Caco-2 (cell line): ENCODE measurements around the gene BLVRB. TPM values are rescaled to one million over a fixed set of nuclear protein-coding genes. Genes with fewer than 3 reads are reported as not detected.

Experiments used
- BruUV-seq: library from RNA; stranded (reverse); fragments of 400-500 nt; replicated peaks from 2 replicates; lab custom pipeline; 2021; lab: Mats Ljungman, UMichigan
- CTCF ChIA-PET: fragments of 300-600 bp; sonication (Branson Sonifier 250); formaldehyde crosslinking; loops from one replicate; lab custom pipeline; 2022; ENCODE audit warnings: antibody characterized with exemption; lab: Charles Lee
- POLR2A ChIA-PET: fragments of 300-600 bp; sonication (Branson Sonifier 250); formaldehyde crosslinking; loops from one replicate; lab custom pipeline; 2022; ENCODE audit warnings: antibody characterized with exemption; lab: Charles Lee
- DNase-seq, 2 experiments: peaks; one replicate each; pipeline versions ENCODE4 v3.0.0 to v3.0.0-alpha.2; 2020 to 2022
- H3K27me3 ChIP-seq: replicated peaks from 2 replicates; pipeline ENCODE4 v1.6.0; 2011; ENCODE audit warnings: low read length; ENCODE audit not compliant: control insufficient read depth, insufficient read depth
- H3K36me3 ChIP-seq: 2 replicates; pipeline ENCODE4 v1.5.1; 2011; ENCODE audit warnings: low read length; ENCODE audit not compliant: control insufficient read depth, insufficient read depth
- H3K4me1 ChIP-seq: fragments of 250-450 bp; sonication (Bioruptor Pico); 2 replicates; pipeline ENCODE4 v1.5.1; 2020; ENCODE audit warnings: mild to moderate bottlenecking
- H3K4me3 ChIP-seq: 2 replicates; pipeline ENCODE4 v1.5.1; 2011; ENCODE audit warnings: low read depth, mild to moderate bottlenecking, control low read depth, low read length
- H3K9me3 ChIP-seq: fragments of 250-450 bp; sonication (Bioruptor Pico); 2 replicates; pipeline ENCODE4 v1.5.1; 2020; ENCODE audit warnings: mild to moderate bottlenecking, moderate library complexity
- H3K27ac Mint-ChIP-seq: one replicate; pipeline ENCODE4 v1.8.0; 2022; ENCODE audit warnings: mixed read lengths; ENCODE audit not compliant: unreplicated experiment
- H3K27me3 Mint-ChIP-seq: one replicate; pipeline ENCODE4 v1.8.0; 2022; ENCODE audit warnings: mixed read lengths; ENCODE audit not compliant: insufficient read depth, unreplicated experiment
- H3K36me3 Mint-ChIP-seq: one replicate; pipeline ENCODE4 v1.8.0; 2022; ENCODE audit warnings: mild to moderate bottlenecking, mixed read lengths; ENCODE audit not compliant: insufficient read depth, unreplicated experiment
- H3K4me1 Mint-ChIP-seq: one replicate; pipeline ENCODE4 v1.8.0; 2022; ENCODE audit warnings: low read depth, mixed read lengths; ENCODE audit not compliant: unreplicated experiment
- H3K4me3 Mint-ChIP-seq: one replicate; pipeline ENCODE4 v1.8.0; 2022; ENCODE audit warnings: mild to moderate bottlenecking, moderate library complexity, mixed read lengths; ENCODE audit not compliant: unreplicated experiment
- H3K9me3 Mint-ChIP-seq: one replicate; pipeline ENCODE4 v1.8.0; 2022; ENCODE audit warnings: mixed read lengths; ENCODE audit not compliant: unreplicated experiment
- CTCF ChIP-seq, 2 experiments: fragments of 200-600 bp in 1 of 2; IDR thresholded peaks; 1 replicate in 1 of 2; 2 replicates in 1 of 2; pipeline versions ENCODE4 v1.5.1 to v1.8.0; 2011 to 2022; ENCODE audit warnings: antibody characterized with exemption in 1 of 2, control low read depth in 1 of 2, inconsistent platforms in 1 of 2, low read depth in 1 of 2, low read length in 1 of 2, mild to moderate bottlenecking in 1 of 2, moderate library complexity in 1 of 2; ENCODE audit not compliant: insufficient read depth in 1 of 2, severe bottlenecking in 1 of 2, unreplicated experiment in 1 of 2
- intact Hi-C: fragments of 100-400 bp; cut with micrococcal nuclease; formaldehyde crosslinking; loops from one replicate; pipeline ENCODE4 v1.10.0; 2022; ENCODE audit not compliant: unreplicated experiment
- total RNA-seq: library from RNA; stranded (reverse); gene quantifications from 2 replicates; pipeline ENCODE4 v1.2.3, GENCODE V29; 2022

The BLVRB gene
- total RNA-seq, 1 experiment from 2014 or later = 101 TPM

GRCh38 chr19:40453151-40453735 is 12.3 kb downstream of the BLVRB start:
- no TSS peak for BruUV-seq
- Histone ChIP-seq H3K4me3 (no peak overlapping the region), H3K4me1 (peaks cover 18% of the 10 kb centered on the region), H3K36me3 (peaks cover 3% of the 10 kb centered on the region), H3K27me3 (no peaks in the 10 kb centered on the region), H3K9me3 (no peaks in the 10 kb centered on the region)
- H3K9me3 Mint-ChIP-seq = no peaks in the 10 kb centered on the region
- H3K4me3 Mint-ChIP-seq = peak overlapping the region; percentile 55
- ChIA-PET POLR2A (interaction anchor here (0.5 to 2.1 kb wide), 12 partner anchors 8 to 343 kb away, joined by 3 to 26 read pairs (median 8); partner anchors contain the start of genes BLVRB, SERTAD1, SERTAD3 and SPTBN4), CTCF (interaction anchor here (0.6 to 2.7 kb wide), 10 partner anchors 10 to 150 kb away, joined by 3 to 34 read pairs (median 8); partner anchors contain the start of genes BLVRB, PRX and SERTAD1)
- intact Hi-C loops = loop anchor here (1.0 kb wide), 1 partner anchor 11 kb away; no protein-coding TSS in a partner anchor
- no peaks in the 10 kb centered on the region for H3K27me3 Mint-ChIP-seq
- H3K4me1 Mint-ChIP-seq = peaks cover 17% of the 10 kb centered on the region
- TF ChIP-seq CTCF (IDR thresholded peaks at IDR 0.05; ENCODE audit: insufficient read depth in 1 of 2, low read depth in 1 of 2, low read length in 1 of 2, severe bottlenecking in 1 of 2, unreplicated experiment in 1 of 2) = no peak
- H3K27ac Mint-ChIP-seq = peak overlapping the region; percentile 84
- peaks cover 39% of the 10 kb centered on the region for H3K36me3 Mint-ChIP-seq
- peak; percentile 69 to 77 for DNase-seq

GRCh38 chr19:40452016-40452415 is 13.5 kb downstream of the BLVRB start:
- peaks cover 6% of the 10 kb centered on the region for H3K36me3 ChIP-seq
- no peak overlapping the region for H3K4me3 ChIP-seq
- no peak for DNase-seq
- H3K9me3 Mint-ChIP-seq = no peaks in the 10 kb centered on the region
- intact Hi-C loops = no loop called here
- no peak for TF ChIP-seq CTCF (IDR thresholded peaks at IDR 0.05; ENCODE audit: insufficient read depth in 1 of 2, low read depth in 1 of 2, low read length in 1 of 2, severe bottlenecking in 1 of 2, unreplicated experiment in 1 of 2)
- no peak overlapping the region for H3K4me3 Mint-ChIP-seq
- ChIA-PET POLR2A (interaction anchor here (2.1 kb wide), 1 partner anchor 12 kb away, joined by 26 read pairs; no protein-coding TSS in a partner anchor), CTCF (interaction anchor here (0.6 to 2.7 kb wide), 2 partner anchors 10 to 13 kb away, joined by 3 to 34 read pairs; partner anchors contain the start of gene BLVRB)
- peaks cover 30% of the 10 kb centered on the region for H3K36me3 Mint-ChIP-seq
- peak overlapping the region; percentile 84 for H3K27ac Mint-ChIP-seq
- no peaks in the 10 kb centered on the region for H3K27me3 Mint-ChIP-seq
- no TSS peak for BruUV-seq
- H3K4me1 Mint-ChIP-seq = peaks cover 17% of the 10 kb centered on the region
- H3K27me3 ChIP-seq = no peaks in the 10 kb centered on the region
- H3K4me1 ChIP-seq = peaks cover 18% of the 10 kb centered on the region
- H3K9me3 ChIP-seq = no peaks in the 10 kb centered on the region

GRCh38 chr19:40450664-40451063 is 14.9 kb downstream of the BLVRB start:
- H3K4me1 ChIP-seq = peaks cover 29% of the 10 kb centered on the region
- TF ChIP-seq CTCF (IDR thresholded peaks at IDR 0.05; ENCODE audit: insufficient read depth in 1 of 2, low read depth in 1 of 2, low read length in 1 of 2, severe bottlenecking in 1 of 2, unreplicated experiment in 1 of 2) = no peak
- H3K27me3 ChIP-seq = no peaks in the 10 kb centered on the region
- POLR2A ChIA-PET = no interaction called here
- H3K27ac Mint-ChIP-seq = no peak overlapping the region
- no peak for DNase-seq
- H3K27me3 Mint-ChIP-seq = no peaks in the 10 kb centered on the region
- H3K4me3 ChIP-seq = no peak overlapping the region
- CTCF ChIA-PET = no interaction called here
- peaks cover 6% of the 10 kb centered on the region for H3K36me3 ChIP-seq
- H3K36me3 Mint-ChIP-seq = peaks cover 28% of the 10 kb centered on the region
- no TSS peak for BruUV-seq
- no peak overlapping the region for H3K4me3 Mint-ChIP-seq
- peaks cover 23% of the 10 kb centered on the region for H3K4me1 Mint-ChIP-seq
- intact Hi-C loops = no loop called here
- no peaks in the 10 kb centered on the region for H3K9me3 ChIP-seq
- no peaks in the 10 kb centered on the region for H3K9me3 Mint-ChIP-seq
